GM23248 (cell line): Measurements from ENCODE around the gene QDPR. TPM values are rescaled to one million over a fixed set of nuclear protein-coding genes. Genes with fewer than 3 reads are reported as not detected.

Experiments used
- DNase-seq: peaks from one replicate; pipeline ENCODE4 v3.0.0-alpha.2; 2015
- H2AFZ ChIP-seq: fragments of 200-600 bp; sonication (generic); 2 replicates; pipeline ENCODE4 v1.6.1; 2016; ENCODE audit warnings: antibody characterized with exemption
- H3F3A ChIP-seq: fragments of 200-600 bp; sonication (generic); 2 replicates; pipeline ENCODE4 v1.6.1; 2016; ENCODE audit warnings: mild to moderate bottlenecking, antibody characterized with exemption, mixed run types; ENCODE audit not compliant: insufficient read depth
- H3K27ac ChIP-seq: fragments of 200-600 bp; sonication (generic); 2 replicates; pipeline ENCODE4 v1.5.1; 2016; ENCODE audit warnings: mild to moderate bottlenecking
- H3K27me3 ChIP-seq: fragments of 200-600 bp; sonication (generic); replicated peaks from 2 replicates; pipeline ENCODE4 v1.6.1; 2016; ENCODE audit warnings: mild to moderate bottlenecking; ENCODE audit not compliant: insufficient read depth
- H3K36me3 ChIP-seq: fragments of 200-600 bp; sonication (generic); 2 replicates; pipeline ENCODE4 v1.6.1; 2016; ENCODE audit warnings: low read depth, mild to moderate bottlenecking
- H3K4me1 ChIP-seq: fragments of 200-600 bp; sonication (generic); 2 replicates; pipeline ENCODE4 v1.6.1; 2016; ENCODE audit warnings: mild to moderate bottlenecking; ENCODE audit not compliant: insufficient read depth
- H3K4me2 ChIP-seq: fragments of 200-600 bp; sonication (generic); one replicate; pipeline ENCODE4 v1.6.1; 2016; ENCODE audit warnings: mild to moderate bottlenecking; ENCODE audit not compliant: unreplicated experiment
- H3K4me3 ChIP-seq: fragments of 200-600 bp; sonication (generic); 2 replicates; pipeline ENCODE4 v1.5.1; 2016; ENCODE audit warnings: mild to moderate bottlenecking
- H3K79me2 ChIP-seq: fragments of 200-600 bp; sonication (generic); 2 replicates; pipeline ENCODE4 v1.6.1; 2016; ENCODE audit warnings: mild to moderate bottlenecking; ENCODE audit not compliant: insufficient read depth
- H3K9ac ChIP-seq: fragments of 200-600 bp; sonication (generic); 2 replicates; pipeline ENCODE4 v1.6.1; 2016; ENCODE audit warnings: mild to moderate bottlenecking
- H3K9me2 ChIP-seq: fragments of 200-600 bp; sonication (generic); 2 replicates; pipeline ENCODE4 v1.6.1; 2016; ENCODE audit warnings: mixed run types, mild to moderate bottlenecking, moderate library complexity; ENCODE audit not compliant: insufficient read depth
- H3K9me3 ChIP-seq: fragments of 200-600 bp; sonication (generic); one replicate; pipeline ENCODE4 v1.6.1; 2017; ENCODE audit warnings: low read depth
- H4K20me1 ChIP-seq: fragments of 200-600 bp; sonication (generic); 2 replicates; pipeline ENCODE4 v1.6.0; 2016; ENCODE audit not compliant: insufficient read depth
- EZH2 ChIP-seq: fragments of 200-600 bp; sonication (generic); IDR thresholded peaks from 2 replicates; pipeline ENCODE4 v1.6.1; 2018; ENCODE audit warnings: antibody characterized with exemption, mild to moderate bottlenecking; ENCODE audit not compliant: insufficient read depth, poor library complexity, severe bottlenecking
- EZH2phosphoT487 ChIP-seq: fragments of 200-600 bp; sonication (generic); IDR thresholded peaks from 2 replicates; pipeline ENCODE4 v1.6.1; 2018; ENCODE audit warnings: antibody characterized with exemption, moderate library complexity, mild to moderate bottlenecking, low read depth; ENCODE audit not compliant: insufficient read depth
- WGBS, 2 experiments: methylation state at CpG; one replicate each; pipeline ENCODE4 v1.1.6; 2015 to 2017; ENCODE audit warnings: low lambda C conversion rate in 2 of 2, low coverage in 1 of 2; ENCODE audit errors: missing lambda C conversion rate in 2 of 2; 5-methylcytosine and 5-hydroxymethylcytosine counted together
- in situ Hi-C: fragments of 300-500 bp; cut with MboI; formaldehyde crosslinking; loops from 2 replicates; pipeline ENCODE4 v1.15.0; 2020
- polyA plus RNA-seq: library from polyadenylated mRNA; unstranded; fragments of >200 nt; fragmentation: Nextera tagmentation; extraction: Ambion mirVana; gene quantifications from 2 replicates; pipeline ENCODE4 v1.2.1, GENCODE V29; 2016
- total RNA-seq: library from RNA; depleted of rRNA; stranded (reverse); fragments of >200 nt; shearing (Covaris generic); gene quantifications from 2 replicates; pipeline ENCODE4 v1.2.3, GENCODE V29; 2014

The QDPR gene
- total and polyA plus RNA-seq, 2 experiments from 2014 or later = 13.9 to 40.4 TPM

DNA sequence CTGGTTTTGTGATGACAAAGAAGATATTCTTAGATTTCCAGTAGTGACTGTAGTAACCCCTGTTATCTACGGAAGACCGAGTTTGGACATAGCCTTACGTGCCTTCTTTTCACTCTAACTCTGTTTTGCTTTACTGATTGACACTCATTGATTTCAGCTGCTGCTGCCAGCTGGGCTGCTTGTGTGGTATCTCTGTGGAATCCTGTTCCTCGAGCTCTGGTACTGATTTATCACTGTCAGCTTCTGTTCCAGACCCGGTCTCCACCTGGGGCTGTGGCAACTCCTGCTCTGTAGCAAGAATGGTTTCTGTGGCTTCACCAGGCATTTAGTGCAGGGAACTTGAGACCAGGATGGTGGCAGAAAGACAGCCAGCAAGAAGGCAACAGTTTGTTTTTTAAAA lies 40.5 kb upstream of the QDPR start:
- Histone ChIP-seq H3F3A (no peaks in the 10 kb centered on the region), H3K9me3 (no peaks in the 10 kb centered on the region), H3K27ac (no peak overlapping the region), H3K4me1 (no peaks in the 10 kb centered on the region), H3K79me2 (no peaks in the 10 kb centered on the region), H3K9me2 (no peaks in the 10 kb centered on the region), H3K9ac (no peak overlapping the region), H3K27me3 (no peaks in the 10 kb centered on the region), H3K4me2 (no peak overlapping the region), H2AFZ (0 out of 2 replicates have a peak overlapping the region, but pooled peaks have one; percentile 16), H3K36me3 (no peaks in the 10 kb centered on the region), H4K20me1 (no peaks in the 10 kb centered on the region), H3K4me3 (no peak overlapping the region)
- WGBS, 2 experiments = 14 to 19% methylated on average over 5 of the region's 5 CpGs
- no peak for DNase-seq
- TF ChIP-seq EZH2 (no peak), EZH2phosphoT487 (no peak)
- in situ Hi-C loops = loop anchor here (25.0 kb wide), 2 partner anchors 260 to 1035 kb away; partner anchors contain the start of genes DCAF16 and NCAPG

DNA sequence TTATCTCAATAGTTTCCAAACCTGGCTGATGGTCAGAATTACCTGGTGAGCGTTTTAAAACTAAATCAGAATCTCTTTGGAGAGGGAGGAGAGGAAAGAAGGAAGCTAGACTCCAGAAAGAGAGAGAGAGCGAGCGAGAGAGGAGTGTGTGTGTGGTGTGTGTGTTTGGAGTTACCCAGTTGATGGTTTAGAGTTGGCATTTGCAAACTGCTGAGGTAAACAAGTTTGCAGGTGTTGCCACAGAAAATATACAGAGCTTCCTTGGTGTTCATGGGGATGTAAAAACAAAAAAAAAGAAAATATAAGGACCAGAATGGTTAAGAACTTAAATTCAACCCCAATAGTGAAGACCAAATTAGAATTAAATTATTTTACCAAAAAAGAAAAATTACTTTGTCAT lies 38.7 kb upstream of the QDPR start:
- H3K27ac ChIP-seq = no peak overlapping the region
- no peaks in the 10 kb centered on the region for H3K4me1 ChIP-seq
- H3K9me2 ChIP-seq = no peaks in the 10 kb centered on the region
- DNase-seq = no peak
- no peak overlapping the region for H3K4me2 ChIP-seq
- TF ChIP-seq EZH2phosphoT487 = no peak
- TF ChIP-seq EZH2 = no peak
- H3K27me3 ChIP-seq = no peaks in the 10 kb centered on the region
- no peak overlapping the region for H3K9ac ChIP-seq
- H4K20me1 ChIP-seq = no peaks in the 10 kb centered on the region
- H3K9me3 ChIP-seq = no peaks in the 10 kb centered on the region
- no peak overlapping the region for H2AFZ ChIP-seq
- WGBS, 2 experiments = 88 to 91% methylated on average over 3 of the region's 3 CpGs
- H3K4me3 ChIP-seq = no peak overlapping the region
- in situ Hi-C loops = loop anchor here (25.0 kb wide), 2 partner anchors 262 to 1037 kb away; partner anchors contain the start of genes DCAF16 and NCAPG
- no peaks in the 10 kb centered on the region for H3K36me3 ChIP-seq
- H3F3A ChIP-seq = no peaks in the 10 kb centered on the region
- no peaks in the 10 kb centered on the region for H3K79me2 ChIP-seq

DNA sequence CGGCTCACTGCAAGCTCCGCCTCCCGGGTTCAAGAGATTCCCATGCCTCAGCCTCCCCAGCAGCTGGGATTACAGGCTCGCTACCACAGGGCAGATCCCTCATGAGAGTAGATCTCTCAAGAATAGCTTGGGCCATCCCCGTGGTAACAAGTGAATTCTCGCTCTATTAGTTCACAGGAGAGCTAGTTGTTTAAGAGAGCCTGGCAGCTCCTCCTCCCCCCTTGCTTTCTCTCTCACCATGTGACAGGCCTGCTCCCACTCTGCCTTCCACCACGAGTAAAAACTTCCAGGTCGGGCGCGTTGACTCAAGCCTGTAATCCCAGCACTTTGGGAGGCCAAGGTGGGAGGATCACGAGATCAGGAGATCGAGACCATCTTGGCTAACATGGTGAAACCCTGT lies 34.8 kb upstream of the QDPR start:
- in situ Hi-C loops = no loop called here
- DNase-seq = no peak
- no peak for TF ChIP-seq EZH2phosphoT487
- no peak for TF ChIP-seq EZH2

DNA sequence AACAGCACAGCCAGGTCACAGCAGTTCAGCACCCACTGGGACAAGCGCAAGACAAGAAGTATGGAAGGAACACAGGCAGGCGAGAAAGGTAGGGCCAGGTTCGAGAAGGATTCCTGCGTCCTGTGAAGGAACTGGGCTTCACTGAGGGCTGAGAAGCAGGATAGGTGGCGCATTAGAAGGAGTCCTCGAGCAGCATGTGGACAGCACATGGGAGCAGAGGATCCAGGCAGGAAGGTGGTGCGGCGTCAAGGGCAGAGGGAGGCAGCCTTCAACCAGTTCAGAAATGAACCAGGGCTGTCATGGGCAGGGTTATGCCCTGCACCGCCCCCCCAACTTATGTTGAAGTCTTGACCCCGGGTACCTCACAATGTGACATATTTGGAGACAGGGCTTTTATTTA lies 34.3 kb upstream of the QDPR start:
- Histone ChIP-seq H3K4me1 (no peaks in the 10 kb centered on the region), H3K36me3 (no peaks in the 10 kb centered on the region)

More for the DNA sequence above, 34.8 kb upstream of the QDPR start:
- Histone ChIP-seq H3K4me2 (no peak overlapping the region), H3K4me1 (no peaks in the 10 kb centered on the region), H3K27ac (no peak overlapping the region), H2AFZ (no peak overlapping the region), H3K4me3 (no peak overlapping the region), H3K27me3 (no peaks in the 10 kb centered on the region), H3K9me2 (no peaks in the 10 kb centered on the region), H4K20me1 (no peaks in the 10 kb centered on the region), H3K79me2 (no peaks in the 10 kb centered on the region), H3K36me3 (no peaks in the 10 kb centered on the region), H3K9ac (no peak overlapping the region), H3K9me3 (no peaks in the 10 kb centered on the region), H3F3A (no peaks in the 10 kb centered on the region)
- WGBS, 2 experiments = 76 to 80% methylated on average over 9 to 12 of the region's 12 CpGs

More for the DNA sequence above, 34.3 kb upstream of the QDPR start:
- Histone ChIP-seq H3K9me3 (no peaks in the 10 kb centered on the region), H2AFZ (no peak overlapping the region), H3K4me2 (no peak overlapping the region), H3K79me2 (no peaks in the 10 kb centered on the region), H4K20me1 (no peaks in the 10 kb centered on the region), H3K9ac (no peak overlapping the region), H3F3A (no peaks in the 10 kb centered on the region), H3K27ac (no peak overlapping the region), H3K27me3 (no peaks in the 10 kb centered on the region), H3K4me3 (no peak overlapping the region), H3K9me2 (no peaks in the 10 kb centered on the region)
- 50 to 55% methylated on average over 9 to 10 of the region's 10 CpGs for WGBS, 2 experiments
- no peak for DNase-seq
- in situ Hi-C loops = no loop called here
- no peak for TF ChIP-seq EZH2
- no peak for TF ChIP-seq EZH2phosphoT487
